ENCODE data around the gene RBM12. TPM values are rescaled to one million over a fixed set of nuclear protein-coding genes. Genes with fewer than 3 reads are reported as not detected.

RBM12 gene
- total RNA-seq, 2 experiments from 2014 or later: 66.3 to 152 TPM

GRCh38 chr20:35630636-35631035 lies 34.1 kb downstream of the RBM12 start:
- H3K9me3 ChIP-seq (ENCODE audit: low read length): no peaks in the 10 kb centered on the region
- H3K79me2 ChIP-seq (ENCODE audit: insufficient read depth, low read depth, low read length): no peaks in the 10 kb centered on the region
- ChIA-PET CTCF (ENCODE audit: unreplicated experiment) (interaction anchor here (1.5 kb wide), 1 partner anchor 13 kb away, joined by 3 read pairs; no protein-coding TSS in a partner anchor), POLR2A (interaction anchor here (0.8 kb wide), 1 partner anchor 62 kb away, joined by 3 read pairs; no protein-coding TSS in a partner anchor)
- no peak overlapping the region for H2AFZ ChIP-seq (ENCODE audit: low read length)
- H3K4me1 ChIP-seq (ENCODE audit: insufficient read depth, low read length, poor library complexity, severe bottlenecking): no peaks in the 10 kb centered on the region
- no peaks in the 10 kb centered on the region for H3K9me2 ChIP-seq (ENCODE audit: insufficient read depth, low read length)
- no peak for TF ChIP-seq EZH2phosphoT487 (IDR thresholded peaks at IDR 0.05; ENCODE audit: borderline replicate concordance, low read depth, low read length)
- no peak for TF ChIP-seq CTCF (conservative IDR thresholded peaks at IDR 0.05; ENCODE audit: low read length)
- H3K36me3 ChIP-seq (ENCODE audit: insufficient read depth, low read length): peaks cover 64% of the 10 kb centered on the region
- H3K4me2 ChIP-seq (ENCODE audit: low read length): no peak overlapping the region
- BruUV-seq (replicated peaks): no TSS peak
- DNase-seq (ENCODE audit: low spot score): no peak
- intact Hi-C loops (cut with micrococcal nuclease; ENCODE audit: unreplicated experiment): no loop called here
- no peak overlapping the region for H3K4me3 ChIP-seq (ENCODE audit: low read depth, low read length, poor library complexity, severe bottlenecking)
- no peak overlapping the region for H3K27ac ChIP-seq (ENCODE audit: low read depth, low read length, poor library complexity, severe bottlenecking)
- H4K20me1 ChIP-seq (ENCODE audit: insufficient read depth, low read length): no peaks in the 10 kb centered on the region

GRCh38 chr20:35629427-35630145 lies 35.1 kb downstream of the RBM12 start:
- POLR2A ChIA-PET: interaction anchor here (0.8 to 0.9 kb wide), 2 partner anchors 11 to 60 kb away, joined by 3 to 4 read pairs; no protein-coding TSS in a partner anchor
- CTCF ChIA-PET (ENCODE audit: unreplicated experiment): no interaction called here
- peaks cover 75% of the 10 kb centered on the region for H3K36me3 ChIP-seq (ENCODE audit: insufficient read depth, low read length)

More at GRCh38 chr20:35629427-35630145, 35.1 kb downstream of the RBM12 start:
- no peaks in the 10 kb centered on the region for H3K4me1 ChIP-seq (ENCODE audit: insufficient read depth, low read length, poor library complexity, severe bottlenecking)
- no TSS peak for BruUV-seq (replicated peaks)
- H3K9me3 ChIP-seq (ENCODE audit: low read length): no peaks in the 10 kb centered on the region
- H3K4me2 ChIP-seq (ENCODE audit: low read length): no peak overlapping the region
- H3K79me2 ChIP-seq (ENCODE audit: insufficient read depth, low read depth, low read length): no peaks in the 10 kb centered on the region
- H4K20me1 ChIP-seq (ENCODE audit: insufficient read depth, low read length): no peaks in the 10 kb centered on the region
- H3K9me2 ChIP-seq (ENCODE audit: insufficient read depth, low read length): no peaks in the 10 kb centered on the region
- TF ChIP-seq CTCF (conservative IDR thresholded peaks at IDR 0.05; ENCODE audit: low read length) (no peak), EZH2phosphoT487 (IDR thresholded peaks at IDR 0.05; ENCODE audit: borderline replicate concordance, low read depth, low read length) (no peak)
- no peak overlapping the region for H3K4me3 ChIP-seq (ENCODE audit: low read depth, low read length, poor library complexity, severe bottlenecking)
- intact Hi-C loops (cut with micrococcal nuclease; ENCODE audit: unreplicated experiment): no loop called here
- H3K27ac ChIP-seq (ENCODE audit: low read depth, low read length, poor library complexity, severe bottlenecking): no peak overlapping the region
- H2AFZ ChIP-seq (ENCODE audit: low read length): no peak overlapping the region
- DNase-seq (ENCODE audit: low spot score): no peak

Data from OCI-LY7 (cell line).